ENCODE measurements around the gene DAAM2.

DNA sequence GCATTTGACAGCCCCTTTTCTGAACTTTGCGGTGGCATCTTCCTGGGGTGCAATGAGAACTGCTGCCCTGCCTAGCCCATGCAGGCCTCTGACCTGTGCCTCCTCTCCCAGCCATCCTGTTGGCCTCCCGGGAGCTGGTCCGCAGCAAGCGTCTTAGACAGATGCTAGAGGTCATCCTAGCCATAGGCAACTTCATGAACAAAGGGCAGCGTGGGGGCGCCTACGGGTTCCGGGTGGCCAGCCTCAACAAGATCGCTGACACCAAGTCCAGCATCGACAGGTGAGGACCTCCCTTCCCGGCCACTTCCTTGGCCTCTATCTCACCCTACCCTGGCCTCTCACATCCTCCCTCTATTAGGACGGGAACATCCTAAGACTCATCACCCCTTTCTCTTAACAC, 104.5 kb downstream of the DAAM2 start:
- TF ChIP-seq, protein P1, sequence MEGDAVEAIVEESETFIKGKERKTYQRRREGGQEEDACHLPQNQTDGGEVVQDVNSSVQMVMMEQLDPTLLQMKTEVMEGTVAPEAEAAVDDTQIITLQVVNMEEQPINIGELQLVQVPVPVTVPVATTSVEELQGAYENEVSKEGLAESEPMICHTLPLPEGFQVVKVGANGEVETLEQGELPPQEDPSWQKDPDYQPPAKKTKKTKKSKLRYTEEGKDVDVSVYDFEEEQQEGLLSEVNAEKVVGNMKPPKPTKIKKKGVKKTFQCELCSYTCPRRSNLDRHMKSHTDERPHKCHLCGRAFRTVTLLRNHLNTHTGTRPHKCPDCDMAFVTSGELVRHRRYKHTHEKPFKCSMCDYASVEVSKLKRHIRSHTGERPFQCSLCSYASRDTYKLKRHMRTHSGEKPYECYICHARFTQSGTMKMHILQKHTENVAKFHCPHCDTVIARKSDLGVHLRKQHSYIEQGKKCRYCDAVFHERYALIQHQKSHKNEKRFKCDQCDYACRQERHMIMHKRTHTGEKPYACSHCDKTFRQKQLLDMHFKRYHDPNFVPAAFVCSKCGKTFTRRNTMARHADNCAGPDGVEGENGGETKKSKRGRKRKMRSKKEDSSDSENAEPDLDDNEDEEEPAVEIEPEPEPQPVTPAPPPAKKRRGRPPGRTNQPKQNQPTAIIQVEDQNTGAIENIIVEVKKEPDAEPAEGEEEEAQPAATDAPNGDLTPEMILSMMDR (IDR thresholded peaks at IDR 0.05): no peak
- TF ChIP-seq POLR2A (IDR thresholded peaks at IDR 0.05): no peak
- TF ChIP-seq EP300 (IDR thresholded peaks at IDR 0.05): no peak
- TF ChIP-seq POLR2AphosphoS5 (IDR thresholded peaks at IDR 0.05): no peak

Data from stomach (tissue), 4 donors.